ENCODE measurements around the gene ABHD3.

Gene ABHD3

DNA sequence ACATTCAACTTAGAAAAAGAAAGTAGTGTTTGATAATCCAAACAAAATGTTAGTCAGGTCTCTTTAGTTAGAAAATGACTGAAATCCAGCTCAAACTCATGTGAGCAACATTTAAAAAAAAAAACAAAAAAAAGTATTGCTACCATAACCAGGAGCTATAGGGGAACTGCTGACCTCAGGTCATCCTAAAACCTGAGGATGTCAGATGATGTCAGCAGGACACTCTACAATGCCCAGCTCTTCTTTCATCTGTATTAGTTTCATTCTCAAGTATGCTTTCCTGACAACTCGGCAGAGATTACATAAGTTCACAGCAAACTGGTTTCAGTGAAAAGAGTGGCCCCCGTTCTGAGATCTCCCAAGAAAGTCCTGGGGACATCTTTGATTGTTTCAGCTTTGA lies 99.9 kb downstream of the ABHD3 start:
- peaks cover 4% of the 10 kb centered on the region for H3K36me3 Mint-ChIP-seq
- CTCF ChIA-PET, result interaction anchor here (1.4 kb wide), 1 partner anchor 24 kb away, joined by 3 read pairs; no protein-coding TSS in a partner anchor

DNA sequence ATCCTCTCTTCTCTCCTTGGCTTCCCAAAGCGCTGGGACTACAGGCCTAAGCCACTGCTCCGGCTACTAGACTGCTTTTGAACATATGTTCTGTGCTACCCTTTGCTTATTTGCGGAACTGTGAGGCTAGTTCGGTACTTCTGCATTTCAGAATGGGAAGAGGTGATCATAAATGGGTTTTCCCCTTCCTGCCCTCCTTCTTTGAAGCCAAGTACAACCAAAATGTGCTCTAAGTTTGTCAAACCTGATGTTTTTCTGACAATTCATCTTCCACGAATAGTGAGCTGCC lies 102.3 kb downstream of the ABHD3 start:
- CTCF ChIA-PET, result no interaction called here
- Mint-ChIP-seq H3K9me3 (no peaks in the 10 kb centered on the region), H3K27me3 (peaks cover 13% of the 10 kb centered on the region), H3K4me3 (no peak overlapping the region), H3K36me3 (peaks cover 6% of the 10 kb centered on the region), H3K27ac (no peak overlapping the region), H3K4me1 (peaks cover 32% of the 10 kb centered on the region)
- no peak for DNase-seq

More for the DNA sequence above, 99.9 kb downstream of the ABHD3 start:
- peaks cover 13% of the 10 kb centered on the region for H3K27me3 Mint-ChIP-seq
- peaks cover 14% of the 10 kb centered on the region for H3K4me1 Mint-ChIP-seq
- DNase-seq, result no peak
- no peak overlapping the region for H3K27ac Mint-ChIP-seq
- no peaks in the 10 kb centered on the region for H3K9me3 Mint-ChIP-seq
- no peak overlapping the region for H3K4me3 Mint-ChIP-seq

Data from activated naive CD4-positive, alpha-beta T cell treated with anti-CD3 and anti-CD28 coated beads, Interleukin-2, amount 10 ng/mL, durations not matched to agents 7 days and 5 days (primary cell).